HEK293 (cell line): Measurements from ENCODE around the gene VEZT.

Source experiments
- CTCF ChIA-PET: fragments of 350-600 bp; formaldehyde crosslinking; extraction: SDS; loops from one replicate; lab custom pipeline; 2021; ENCODE audit warnings: antibody characterized with exemption; lab: Yijun Ruan, JAX
- POLR2A ChIA-PET: fragments of 300-600 bp; formaldehyde crosslinking; extraction: SDS; loops from one replicate; lab custom pipeline; 2020; ENCODE audit warnings: antibody characterized with exemption, inconsistent platforms; lab: Yijun Ruan, JAX
- H3K27ac ChIP-seq: fragments of 200-500 bp; sonication (Bioruptor generic); 2 replicates; pipeline ENCODE4 v1.5.1; 2014; ENCODE audit warnings: low read depth, low read length, control low read depth, inconsistent platforms; ENCODE audit errors: extremely low read depth
- H3K36me3 ChIP-seq, 2 experiments: fragments of 200-500 bp in 1 of 2; sonication (Bioruptor generic) in 1 of 2; 1 replicate in 1 of 2; 2 replicates in 1 of 2; pipeline ENCODE4 v1.5.1; 2014 to 2017; ENCODE audit warnings: inconsistent platforms in 2 of 2, low read length in 2 of 2; ENCODE audit not compliant: control insufficient read depth in 2 of 2, insufficient read depth in 1 of 2
- H3K4me1 ChIP-seq: fragments of 200-500 bp; sonication (Bioruptor generic); 2 replicates; pipeline ENCODE4 v1.5.1; 2014; ENCODE audit warnings: mild to moderate bottlenecking, low read length, inconsistent platforms; ENCODE audit not compliant: control insufficient read depth, insufficient read depth
- H3K4me3 ChIP-seq: 2 replicates; pipeline ENCODE4 v1.5.1; 2011; ENCODE audit warnings: low read depth, mild to moderate bottlenecking, control low read depth, low read length, moderate library complexity
- H3K9me3 ChIP-seq: fragments of 200-500 bp; sonication (Bioruptor generic); 2 replicates; pipeline ENCODE4 v1.5.1; 2014; ENCODE audit warnings: low read depth, low read length, inconsistent platforms; ENCODE audit not compliant: control insufficient read depth, insufficient read depth
- KLF7 ChIP-seq: fragments of 450-650 bp; formaldehyde crosslinking; IDR thresholded peaks from 2 replicates; pipeline ENCODE4 v1.5.1; 2016; ENCODE audit warnings: missing biosample characterization, missing genetic modification characterization, borderline replicate concordance
- KLF9 ChIP-seq: fragments of 450-650 bp; formaldehyde crosslinking; IDR thresholded peaks from 2 replicates; pipeline ENCODE4 v1.5.1; 2016; ENCODE audit warnings: missing biosample characterization, missing genetic modification characterization, low read depth
- MZF1 ChIP-seq: fragments of 450-650 bp; formaldehyde crosslinking; IDR thresholded peaks from 2 replicates; pipeline ENCODE4 v1.5.1; 2017; ENCODE audit warnings: missing biosample characterization, missing genetic modification characterization, borderline replicate concordance
- PRDM10 ChIP-seq: fragments of 450-650 bp; formaldehyde crosslinking; IDR thresholded peaks from 2 replicates; pipeline ENCODE4 v1.5.1; 2016; ENCODE audit warnings: missing biosample characterization, missing genetic modification characterization
- SCRT1 ChIP-seq: fragments of 450-650 bp; formaldehyde crosslinking; IDR thresholded peaks from 2 replicates; pipeline ENCODE4 v1.5.1; 2016; ENCODE audit warnings: missing biosample characterization, missing genetic modification characterization, borderline replicate concordance
- ZBTB49 ChIP-seq: fragments of 450-650 bp; formaldehyde crosslinking; IDR thresholded peaks from 2 replicates; pipeline ENCODE4 v1.5.1; 2016; ENCODE audit warnings: missing biosample characterization, missing genetic modification characterization, low read depth
- ZNF121 ChIP-seq: fragments of 450-650 bp; formaldehyde crosslinking; IDR thresholded peaks from 2 replicates; pipeline ENCODE4 v1.5.1; 2016; ENCODE audit warnings: missing biosample characterization, missing genetic modification characterization
- ZNF248 ChIP-seq: fragments of 450-650 bp; formaldehyde crosslinking; IDR thresholded peaks from 2 replicates; pipeline ENCODE4 v1.5.1; 2017; ENCODE audit warnings: missing biosample characterization, missing genetic modification characterization
- ZNF280C ChIP-seq: fragments of 450-650 bp; formaldehyde crosslinking; IDR thresholded peaks from 2 replicates; pipeline ENCODE4 v1.5.1; 2016; ENCODE audit warnings: missing biosample characterization, missing genetic modification characterization
- ZNF37A ChIP-seq: fragments of 450-650 bp; IDR thresholded peaks from 2 replicates; pipeline ENCODE4 v1.5.1; 2018; ENCODE audit warnings: missing biosample characterization, missing genetic modification characterization
- ZNF530 ChIP-seq: fragments of 450-650 bp; formaldehyde crosslinking; IDR thresholded peaks from 2 replicates; pipeline ENCODE4 v1.5.1; 2016; ENCODE audit warnings: low read depth, missing biosample characterization, missing genetic modification characterization

VEZT gene

GRCh38 chr12:95262808-95263207, 45.2 kb downstream of the VEZT start:
- Histone ChIP-seq H3K27ac (no peak overlapping the region), H3K4me1 (peaks cover 5% of the 10 kb centered on the region; the same call in 1 of the 2 replicates), H3K36me3 (peaks cover 41 to 68% of the 10 kb centered on the region in 2 experiments), H3K4me3 (no peak overlapping the region), H3K9me3 (no peaks in the 10 kb centered on the region)
- ChIA-PET POLR2A (no interaction called here), CTCF (interaction anchor here (0.5 to 0.8 kb wide), 4 partner anchors 26 to 315 kb away, joined by 3 to 4 read pairs (median 3); no protein-coding TSS in a partner anchor)
- TF ChIP-seq ZBTB49 (tag by site-specific recombination), result no peak
- 0 out of 2 replicates have a peak, but pooled peaks have one; percentile 21 for TF ChIP-seq PRDM10 (tag by site-specific recombination)

GRCh38 chr12:95265765-95266164, 48.2 kb downstream of the VEZT start:
- POLR2A ChIA-PET, result no interaction called here
- CTCF ChIA-PET, result interaction anchor here (0.7 to 1.2 kb wide), 2 partner anchors 44 to 148 kb away, joined by 3 read pairs; no protein-coding TSS in a partner anchor

GRCh38 chr12:95266254-95266653, 48.6 kb downstream of the VEZT start:
- ChIA-PET CTCF (interaction anchor here (1.2 kb wide), 1 partner anchor 149 kb away, joined by 3 read pairs; no protein-coding TSS in a partner anchor), POLR2A (no interaction called here)
- Histone ChIP-seq H3K9me3 (no peaks in the 10 kb centered on the region), H3K27ac (no peak overlapping the region), H3K4me1 (no peaks in the 10 kb centered on the region), H3K4me3 (no peak overlapping the region), H3K36me3 (peaks cover 43 to 62% of the 10 kb centered on the region in 2 experiments)
- TF ChIP-seq KLF9 (no peak), SCRT1 (tag by site-specific recombination) (no peak), ZNF530 (tag by site-specific recombination) (no peak), ZNF37A (tag by site-specific recombination) (no peak)

More at GRCh38 chr12:95265765-95266164, 48.2 kb downstream of the VEZT start:
- H3K27ac ChIP-seq, result no peak overlapping the region
- H3K36me3 ChIP-seq, result peaks cover 43 to 65% of the 10 kb centered on the region in 2 experiments
- no peaks in the 10 kb centered on the region for H3K9me3 ChIP-seq
- no peak for TF ChIP-seq ZNF248 (tag by site-specific recombination)
- no peak for TF ChIP-seq MZF1 (tag by site-specific recombination)
- no peak for TF ChIP-seq KLF7
- no peak for TF ChIP-seq ZNF280C
- TF ChIP-seq ZNF121 (tag by site-specific recombination), result no peak
- TF ChIP-seq, all 188 proteins: peak for 0
- no peaks in the 10 kb centered on the region for H3K4me1 ChIP-seq
- H3K4me3 ChIP-seq, result no peak overlapping the region
